Kidney (tissue), 14 donors: ENCODE data around the gene IGF1R. TPM values are rescaled to one million over a fixed set of nuclear protein-coding genes. Genes with fewer than 3 reads are reported as not detected.

ENCODE experiments used
- DNase-seq, 5 donors: peaks; one replicate each; pipeline ENCODE4 v3.0.0-alpha.2; 2013 to 2020
- FAIRE-seq: peaks from 2 replicates; lab custom pipeline; 2012; peaks lifted over from hg19 to GRCh38; lab: Jason Lieb, UNC
- H3K27ac ChIP-seq, 2 donors: one replicate each; pipeline ENCODE4 v1.7.0; 2013; ENCODE audit warnings: low read depth in 2 of 2, low read length in 2 of 2, inconsistent platforms in 1 of 2
- H3K27me3 ChIP-seq: one replicate; pipeline ENCODE4 v1.7.1; 2013; ENCODE audit warnings: low read length, inconsistent platforms; ENCODE audit not compliant: control insufficient read depth, insufficient read depth
- H3K36me3 ChIP-seq, 3 donors: one replicate each; pipeline versions ENCODE4 v1.7.0 to v1.7.1; 2013; ENCODE audit warnings: low read length in 3 of 3, control low read depth in 1 of 3, inconsistent platforms in 1 of 3; ENCODE audit not compliant: insufficient read depth in 3 of 3, control insufficient read depth in 2 of 3
- H3K4me1 ChIP-seq, 3 donors: one replicate each; pipeline versions ENCODE4 v1.7.0 to v1.7.1; 2013; ENCODE audit warnings: low read length in 3 of 3, inconsistent platforms in 1 of 3, low read depth in 1 of 3; ENCODE audit not compliant: control insufficient read depth in 2 of 3, insufficient read depth in 2 of 3
- H3K4me3 ChIP-seq, 3 donors: one replicate each; pipeline versions ENCODE4 v1.7.0 to v1.8.1; 2013; ENCODE audit warnings: low read length in 3 of 3, control low read depth in 1 of 3, inconsistent platforms in 1 of 3
- H3K9ac ChIP-seq, 3 donors: one replicate each; pipeline versions ENCODE4 v1.7.0 to v1.7.1; 2013; ENCODE audit warnings: low read length in 3 of 3, control low read depth in 1 of 3, inconsistent platforms in 1 of 3
- H3K9me3 ChIP-seq, 3 donors: one replicate each; pipeline versions ENCODE4 v1.7.0 to v1.7.1; 2013; ENCODE audit warnings: low read length in 3 of 3, control low read depth in 1 of 3, inconsistent platforms in 1 of 3; ENCODE audit not compliant: control insufficient read depth in 2 of 3, insufficient read depth in 1 of 3
- CTCF ChIP-seq: IDR thresholded peaks from 3 replicates; pipeline ENCODE4 v1.5.1; 2012; ENCODE audit warnings: mild to moderate bottlenecking, moderate library complexity, borderline replicate concordance; ENCODE audit not compliant: insufficient read depth; ENCODE audit errors: extremely low read depth
- intact Hi-C: fragments of 100-400 bp; cut with DNase I; formaldehyde crosslinking; loops from one replicate; pipeline ENCODE4 v1.11.1; 2022
- polyA plus RNA-seq: library from polyadenylated mRNA; stranded (reverse); fragments of 350-450 nt; fragmentation: Illumina TruSeq; extraction: RNeasy Lipid Tissue Mini Kit (QIAGEN cat#74804); gene quantifications from one replicate; pipeline ENCODE4 v1.2.3, GENCODE V29; 2014; ENCODE audit warnings: low read depth, low replicate concordance; ENCODE audit not compliant: insufficient read depth
- total RNA-seq: library from RNA; stranded (reverse); fragmentation: NEBNext Ultra II Directional; extraction: Animal tissue kit (Norgen Biotek cat#: 25700); gene quantifications from one replicate; pipeline ENCODE4 v1.2.1, GENCODE V29; 2021
- donor health status: control.
- donor health status: control.
- donor health status: control.
- donor health status: control.
- donor health status: control.
- donor health status: DM: yes; HTN: yes; CAD: no.
- donor health status: Normal renal cell carcinoma (clear cell type).

The IGF1R gene
- total and polyA plus RNA-seq, 2 donors from 2014 or later, result 6.5 to 73.2 TPM

DNA sequence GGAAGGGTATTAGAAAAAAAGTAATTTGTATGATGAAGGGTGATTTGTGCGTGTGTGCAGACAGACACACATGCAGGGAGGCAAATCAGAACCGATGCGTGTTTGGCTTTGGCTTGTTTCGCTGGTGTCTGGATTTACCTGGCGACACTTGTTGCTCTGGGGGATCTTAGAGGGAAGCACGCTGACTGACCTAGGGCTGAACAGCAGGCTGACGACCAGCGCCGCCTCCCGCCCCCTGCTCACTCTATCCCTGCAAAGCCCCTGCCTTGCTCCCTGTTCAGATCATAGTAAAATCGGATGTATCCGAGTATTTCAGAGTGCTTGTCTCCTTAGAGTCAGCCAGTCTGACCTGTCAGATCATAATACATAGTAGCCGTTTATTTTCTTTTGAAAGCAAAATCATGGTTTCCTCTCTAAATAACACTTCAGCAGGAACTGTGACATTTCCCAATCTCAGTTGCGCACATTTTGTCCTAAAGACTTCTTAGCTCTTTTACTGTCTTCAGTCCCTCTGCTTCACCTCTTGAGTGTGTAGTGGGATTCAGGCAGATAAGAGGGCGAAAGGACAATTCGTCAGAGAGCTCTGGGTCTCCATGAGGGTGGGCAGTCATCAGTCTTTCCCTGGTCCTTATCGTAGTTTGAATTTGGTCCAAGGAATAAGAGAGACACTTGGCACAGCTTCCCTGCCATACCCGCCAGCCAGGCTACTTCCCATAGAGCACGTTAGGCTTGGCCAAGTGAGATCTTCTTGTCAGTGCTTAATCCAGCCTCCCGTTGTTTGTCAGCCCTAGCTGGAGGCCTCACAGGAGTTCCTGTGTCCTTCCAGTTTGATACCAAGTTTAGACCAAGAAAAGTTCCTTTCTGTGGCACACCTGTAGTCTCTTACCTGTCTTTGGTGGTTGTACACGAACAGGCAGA, 261.9 kb downstream of the IGF1R start:
- Histone ChIP-seq H3K27me3 (no peaks in the 10 kb centered on the region), H3K36me3 (peaks cover 7 to 48% (median 29%) of the 10 kb centered on the region in 3 donors), H3K4me3 (no peak overlapping the region), H3K9ac (no peak overlapping the region), H3K9me3 (no peaks in the 10 kb centered on the region), H3K27ac (no peak overlapping the region), H3K4me1 (peaks cover 3 to 27% (median 19%) of the 10 kb centered on the region in 3 donors)
- TF ChIP-seq CTCF, result no peak
- intact Hi-C loops, result no loop called here
- FAIRE-seq (no peak), DNase-seq (no peak)

GRCh38 chr15:98914626-98915025, 266.3 kb downstream of the IGF1R start:
- no peak for DNase-seq
- TF ChIP-seq CTCF, result no peak

DNA sequence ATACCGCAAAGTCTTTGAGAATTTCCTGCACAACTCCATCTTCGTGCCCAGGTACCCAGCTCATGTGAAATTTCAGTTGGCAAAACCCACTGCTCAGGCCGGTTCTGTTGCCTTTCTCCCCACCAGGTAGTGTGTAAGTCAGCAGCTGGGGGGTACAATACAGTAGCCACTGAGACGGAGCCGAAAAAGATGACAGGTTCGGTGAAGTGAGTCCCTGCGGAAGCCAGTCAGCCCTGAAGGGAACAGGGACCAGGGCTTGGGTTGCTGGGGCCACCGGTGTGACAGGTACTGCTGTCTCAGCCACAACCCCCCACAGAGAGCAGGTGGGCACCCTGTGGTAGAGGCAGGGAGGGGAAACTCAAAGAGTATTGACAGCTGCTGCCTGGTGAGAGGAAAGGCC, 268.5 kb downstream of the IGF1R start:
- TF ChIP-seq CTCF, result no peak
- Histone ChIP-seq H3K4me3 (no peak overlapping the region), H3K27ac (no peak overlapping the region), H3K4me1 (peaks cover 3 to 8% (median 5%) of the 10 kb centered on the region in 3 donors), H3K36me3 (peaks cover 5 to 60% (median 41%) of the 10 kb centered on the region in 3 donors), H3K9ac (no peak overlapping the region), H3K9me3 (no peaks in the 10 kb centered on the region), H3K27me3 (no peaks in the 10 kb centered on the region)
- intact Hi-C loops, result no loop called here
- DNase-seq (no peak), FAIRE-seq (no peak)

More at GRCh38 chr15:98914626-98915025, 266.3 kb downstream of the IGF1R start:
- Histone ChIP-seq H3K9ac (no peak overlapping the region), H3K4me3 (no peak overlapping the region), H3K27ac (no peak overlapping the region), H3K9me3 (no peaks in the 10 kb centered on the region), H3K4me1 (peaks cover 3 to 8% (median 5%) of the 10 kb centered on the region in 3 donors), H3K36me3 (peaks cover 7 to 74% (median 48%) of the 10 kb centered on the region in 3 donors), H3K27me3 (no peaks in the 10 kb centered on the region)
- intact Hi-C loops, result no loop called here
- no peak for FAIRE-seq
